H9 (cell line): ENCODE data around the gene ASCC1. TPM values are rescaled to one million over a fixed set of nuclear protein-coding genes. Genes with fewer than 3 reads are reported as not detected.

Experiments
- DNase-seq: peaks from one replicate; pipeline ENCODE4 v3.0.0-alpha.2; 2017
- H2AFZ ChIP-seq: one replicate; pipeline ENCODE4 v1.6.1; 2013; ENCODE audit warnings: mild to moderate bottlenecking, low read length, control low read depth, moderate library complexity
- H2AK5ac ChIP-seq: 2 replicates; pipeline ENCODE4 v1.6.1; 2013; ENCODE audit warnings: low read length, control low read depth, mixed read lengths; ENCODE audit not compliant: insufficient read length
- H2BK120ac ChIP-seq: one replicate; pipeline ENCODE4 v1.6.1; 2013; ENCODE audit warnings: low read depth, mild to moderate bottlenecking, low read length, control low read depth, inconsistent platforms; ENCODE audit not compliant: poor library complexity, severe bottlenecking
- H2BK12ac ChIP-seq: 2 replicates; pipeline ENCODE4 v1.6.1; 2013; ENCODE audit warnings: low read length, control low read depth, mixed read lengths, low read depth; ENCODE audit not compliant: insufficient read length
- H2BK15ac ChIP-seq: 2 replicates; pipeline ENCODE4 v1.6.1; 2013; ENCODE audit warnings: low read depth, low read length, control low read depth
- H2BK20ac ChIP-seq: one replicate; pipeline ENCODE4 v1.6.1; 2013; ENCODE audit warnings: low read depth, mild to moderate bottlenecking, low read length, control low read depth, inconsistent platforms; ENCODE audit not compliant: poor library complexity, severe bottlenecking
- H2BK5ac ChIP-seq: 2 replicates; pipeline ENCODE4 v1.6.1; 2013; ENCODE audit warnings: low read length, control low read depth, mixed read lengths; ENCODE audit not compliant: insufficient read length
- H3K14ac ChIP-seq: 2 replicates; pipeline ENCODE4 v1.6.1; 2013; ENCODE audit warnings: low read length, control low read depth; ENCODE audit not compliant: insufficient read depth
- H3K18ac ChIP-seq: 2 replicates; pipeline ENCODE4 v1.6.1; 2013; ENCODE audit warnings: low read depth, mild to moderate bottlenecking, mixed read lengths, low read length, control low read depth; ENCODE audit not compliant: insufficient read length
- H3K23ac ChIP-seq: 2 replicates; pipeline ENCODE4 v1.6.1; 2013; ENCODE audit warnings: low read length, control low read depth, mixed read lengths, low read depth; ENCODE audit not compliant: insufficient read length
- H3K23me2 ChIP-seq: 2 replicates; pipeline ENCODE4 v1.6.1; 2013; ENCODE audit warnings: low read depth, mild to moderate bottlenecking, mixed read lengths, low read length, control low read depth; ENCODE audit not compliant: insufficient read length, poor library complexity, severe bottlenecking
- H3K27ac ChIP-seq: 2 replicates; pipeline ENCODE4 v1.5.1; 2013; ENCODE audit warnings: low read length, control low read depth, mixed read lengths, low read depth; ENCODE audit not compliant: insufficient read length
- H3K27me3 ChIP-seq: 2 replicates; pipeline ENCODE4 v1.6.1; 2013; ENCODE audit warnings: low read length, control low read depth, inconsistent platforms; ENCODE audit not compliant: insufficient read depth
- H3K4ac ChIP-seq: 2 replicates; pipeline ENCODE4 v1.6.1; 2013; ENCODE audit warnings: low read depth, mild to moderate bottlenecking, control low read depth, inconsistent platforms, low read length, moderate library complexity
- H3K4me1 ChIP-seq: 2 replicates; pipeline ENCODE4 v1.6.1; 2013; ENCODE audit warnings: low read length, control low read depth, inconsistent platforms; ENCODE audit not compliant: insufficient read depth
- H3K4me2 ChIP-seq: 2 replicates; pipeline ENCODE4 v1.6.1; 2013; ENCODE audit warnings: low read length, control low read depth, mixed read lengths; ENCODE audit not compliant: insufficient read length, insufficient read depth
- H3K56ac ChIP-seq: 2 replicates; pipeline ENCODE4 v1.6.1; 2013; ENCODE audit warnings: low read depth, mild to moderate bottlenecking, mixed read lengths, low read length, control low read depth; ENCODE audit not compliant: insufficient read length
- H3K79me1 ChIP-seq: 2 replicates; pipeline ENCODE4 v1.6.1; 2013; ENCODE audit warnings: low read depth, mild to moderate bottlenecking, moderate library complexity, low read length, control low read depth, inconsistent platforms; ENCODE audit not compliant: insufficient read depth, poor library complexity, severe bottlenecking
- H3K79me2 ChIP-seq: 2 replicates; pipeline ENCODE4 v1.6.1; 2013; ENCODE audit warnings: low read length, control low read depth, inconsistent platforms; ENCODE audit not compliant: insufficient read depth
- H3K9ac ChIP-seq: 2 replicates; pipeline ENCODE4 v1.6.1; 2013; ENCODE audit warnings: low read length, control low read depth, mixed read lengths; ENCODE audit not compliant: insufficient read length; ENCODE audit errors: extremely low read depth
- H3K9me3 ChIP-seq: one replicate; pipeline ENCODE4 v1.6.1; 2013; ENCODE audit warnings: low read depth, low read length, inconsistent platforms; ENCODE audit not compliant: control insufficient read depth
- H3T11ph ChIP-seq: one replicate; pipeline ENCODE4 v1.6.1; 2013; ENCODE audit warnings: mild to moderate bottlenecking, low read length, control low read depth, inconsistent platforms
- H4K20me1 ChIP-seq: one replicate; pipeline ENCODE4 v1.6.1; 2013; ENCODE audit not compliant: control insufficient read depth, insufficient read length, insufficient read depth
- H4K5ac ChIP-seq: 2 replicates; pipeline ENCODE4 v1.6.1; 2013; ENCODE audit warnings: low read depth, mild to moderate bottlenecking, mixed read lengths, low read length, control low read depth; ENCODE audit not compliant: insufficient read length
- H4K8ac ChIP-seq: replicated peaks from 2 replicates; pipeline ENCODE4 v1.6.1; 2013; ENCODE audit warnings: low read length, control low read depth, mixed read lengths, low read depth; ENCODE audit not compliant: insufficient read length
- H4K91ac ChIP-seq: 2 replicates; pipeline ENCODE4 v1.6.1; 2013; ENCODE audit warnings: low read depth, mild to moderate bottlenecking, moderate library complexity, mixed read lengths, low read length, control low read depth; ENCODE audit not compliant: insufficient read length
- H3K27ac Mint-ChIP-seq, 3 experiments: 2 replicates in 2 of 3; 3 replicates in 1 of 3; pipeline ENCODE4 v1.8.0; 2020 to 2021; ENCODE audit warnings: mixed read lengths in 3 of 3, mild to moderate bottlenecking in 1 of 3, moderate library complexity in 1 of 3
- H3K27me3 Mint-ChIP-seq: 2 replicates; pipeline ENCODE4 v1.8.0; 2021; ENCODE audit warnings: low read depth, mild to moderate bottlenecking, moderate library complexity, mixed read lengths
- H3K36me3 Mint-ChIP-seq, 3 experiments: 2 replicates in 2 of 3; 3 replicates in 1 of 3; pipeline ENCODE4 v1.8.0; 2020 to 2021; ENCODE audit warnings: low read depth in 3 of 3, mixed read lengths in 3 of 3; ENCODE audit not compliant: insufficient read depth in 1 of 3
- H3K4me1 Mint-ChIP-seq, 2 experiments: 2 replicates each; pipeline ENCODE4 v1.8.0; 2020; ENCODE audit warnings: mixed read lengths in 2 of 2
- H3K4me3 Mint-ChIP-seq, 2 experiments: 2 replicates in 1 of 2; 3 replicates in 1 of 2; pipeline ENCODE4 v1.8.0; 2020 to 2021; ENCODE audit warnings: mild to moderate bottlenecking in 2 of 2, mixed read lengths in 2 of 2, moderate library complexity in 1 of 2
- H3K9me3 Mint-ChIP-seq, 2 experiments: 2 replicates in 1 of 2; 3 replicates in 1 of 2; pipeline ENCODE4 v1.8.0; 2020; ENCODE audit warnings: mild to moderate bottlenecking in 2 of 2, mixed read lengths in 2 of 2, moderate library complexity in 1 of 2
- CTCF ChIP-seq: fragments of 200-600 bp; sonication (generic); conservative IDR thresholded peaks from 3 replicates; pipeline ENCODE4 v1.8.0; 2021; ENCODE audit warnings: antibody characterized with exemption, mild to moderate bottlenecking
- WGBS: extraction: QIAGEN DNeasy Blood & Tissue Kit; methylation state at CpG from one replicate; pipeline ENCODE4 v1.1.7; 2013; ENCODE audit warnings: missing lambda C conversion rate, low lambda C conversion rate, mixed read lengths; ENCODE audit not compliant: insufficient read length; ENCODE audit errors: extremely low coverage; 5-methylcytosine and 5-hydroxymethylcytosine counted together
- total RNA-seq: library from RNA; stranded (reverse); gene quantifications from 2 replicates; pipeline ENCODE4 v1.2.1, GENCODE V29; 2021

The ASCC1 gene
- total RNA-seq, 1 experiment from 2014 or later = 41.2 TPM

- WGBS = no CpG with 5 or more reads among the region's 3 CpGs
- peaks cover 32 to 43% of the 10 kb centered on the region in 2 experiments for H3K4me1 Mint-ChIP-seq
Measured at GRCh38 chr10:72252972-72253371, 36.9 kb upstream of the ASCC1 start.

More at GRCh38 chr10:72252972-72253371, 36.9 kb upstream of the ASCC1 start:
- H3K79me1 ChIP-seq = no peaks in the 10 kb centered on the region
- peak overlapping the region; percentile 14 for H3K56ac ChIP-seq
- no peaks in the 10 kb centered on the region for H3K27me3 ChIP-seq
- H3K4me1 ChIP-seq = peaks cover 4% of the 10 kb centered on the region; the same call in 1 of the 2 replicates
- no peak overlapping the region for H4K5ac ChIP-seq
- Mint-ChIP-seq H3K9me3 (no peaks in the 10 kb centered on the region; a peak in 1 of 5 replicates), H3K4me3 (no peak overlapping the region), H3K27ac (no peak overlapping the region), H3K27me3 (no peaks in the 10 kb centered on the region), H3K36me3 (no peaks in the 10 kb centered on the region)
- H4K8ac ChIP-seq = no peak overlapping the region
- no peak overlapping the region for H3K4ac ChIP-seq
- no peak overlapping the region for H3K18ac ChIP-seq
- H3K14ac ChIP-seq = no peak overlapping the region
- TF ChIP-seq CTCF = no peak
- H3K79me2 ChIP-seq = no peaks in the 10 kb centered on the region
- H3K23ac ChIP-seq = no peak overlapping the region
- H2AK5ac ChIP-seq = no peak overlapping the region
- H2AFZ ChIP-seq = no peak overlapping the region
- DNase-seq = no peak
- H3K9me3 ChIP-seq = no peaks in the 10 kb centered on the region
- no peak overlapping the region for H4K91ac ChIP-seq
- no peak overlapping the region for H2BK20ac ChIP-seq
- H2BK15ac ChIP-seq = no peak overlapping the region
- H3K4me2 ChIP-seq = no peak overlapping the region
- no peak overlapping the region for H3K27ac ChIP-seq
- no peaks in the 10 kb centered on the region for H3K23me2 ChIP-seq
- H3K9ac ChIP-seq = no peak overlapping the region
- no peak overlapping the region for H3T11ph ChIP-seq
- H4K20me1 ChIP-seq = no peaks in the 10 kb centered on the region
- no peak overlapping the region for H2BK12ac ChIP-seq
- H2BK120ac ChIP-seq = no peak overlapping the region
- H2BK5ac ChIP-seq = no peak overlapping the region
